DND-41 (cell line): ENCODE data around the gene PLXNA4.

Experiments
- EZH2 ChIP-seq: IDR thresholded peaks from 3 replicates; pipeline ENCODE4 v1.6.1; 2012; ENCODE audit warnings: borderline replicate concordance, low read depth, mild to moderate bottlenecking, moderate library complexity, low read length, inconsistent platforms; ENCODE audit not compliant: severe bottlenecking
- TF ChIP-seq, protein P1 (sequence below): IDR thresholded peaks from 2 replicates; pipeline ENCODE4 v1.5.1; 2012; ENCODE audit warnings: borderline replicate concordance, low read length, moderate library complexity, mild to moderate bottlenecking; ENCODE audit not compliant: poor library complexity, severe bottlenecking; ENCODE audit errors: extremely low read depth

DNA sequence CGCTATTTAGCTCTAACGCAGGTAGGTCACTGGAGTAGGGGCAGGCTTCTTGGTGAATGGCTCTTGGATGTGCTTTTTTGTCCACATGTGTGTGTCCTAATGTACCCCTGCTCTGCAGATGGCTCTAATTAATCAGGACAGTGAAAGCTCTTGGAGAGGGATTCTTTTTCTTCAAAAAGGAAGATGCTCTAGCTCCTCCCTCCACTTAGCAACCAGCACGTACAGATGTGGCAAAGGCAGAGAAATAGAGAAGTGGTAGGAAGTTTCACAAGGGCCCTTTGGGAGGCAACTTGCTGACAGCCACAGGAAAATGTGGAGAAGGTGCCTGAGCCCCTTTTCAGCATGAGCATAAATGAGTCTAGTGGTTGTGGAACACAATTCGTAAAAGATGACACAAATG lies 221.7 kb downstream of the PLXNA4 start:
- TF ChIP-seq, protein P1, sequence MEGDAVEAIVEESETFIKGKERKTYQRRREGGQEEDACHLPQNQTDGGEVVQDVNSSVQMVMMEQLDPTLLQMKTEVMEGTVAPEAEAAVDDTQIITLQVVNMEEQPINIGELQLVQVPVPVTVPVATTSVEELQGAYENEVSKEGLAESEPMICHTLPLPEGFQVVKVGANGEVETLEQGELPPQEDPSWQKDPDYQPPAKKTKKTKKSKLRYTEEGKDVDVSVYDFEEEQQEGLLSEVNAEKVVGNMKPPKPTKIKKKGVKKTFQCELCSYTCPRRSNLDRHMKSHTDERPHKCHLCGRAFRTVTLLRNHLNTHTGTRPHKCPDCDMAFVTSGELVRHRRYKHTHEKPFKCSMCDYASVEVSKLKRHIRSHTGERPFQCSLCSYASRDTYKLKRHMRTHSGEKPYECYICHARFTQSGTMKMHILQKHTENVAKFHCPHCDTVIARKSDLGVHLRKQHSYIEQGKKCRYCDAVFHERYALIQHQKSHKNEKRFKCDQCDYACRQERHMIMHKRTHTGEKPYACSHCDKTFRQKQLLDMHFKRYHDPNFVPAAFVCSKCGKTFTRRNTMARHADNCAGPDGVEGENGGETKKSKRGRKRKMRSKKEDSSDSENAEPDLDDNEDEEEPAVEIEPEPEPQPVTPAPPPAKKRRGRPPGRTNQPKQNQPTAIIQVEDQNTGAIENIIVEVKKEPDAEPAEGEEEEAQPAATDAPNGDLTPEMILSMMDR, result no peak
- TF ChIP-seq EZH2, result no peak
